Measurements from ENCODE around the gene FAM83C. TPM values are rescaled to one million over a fixed set of nuclear protein-coding genes. Genes with fewer than 3 reads are reported as not detected.
"Not testable (repeated sequence)": the region's sequence is repeated elsewhere in the genome, so short reads cannot be mapped to it uniquely, and the experiment has no call there.

The FAM83C gene
- total RNA-seq, 1 experiment from 2014 or later = not detected

DNA sequence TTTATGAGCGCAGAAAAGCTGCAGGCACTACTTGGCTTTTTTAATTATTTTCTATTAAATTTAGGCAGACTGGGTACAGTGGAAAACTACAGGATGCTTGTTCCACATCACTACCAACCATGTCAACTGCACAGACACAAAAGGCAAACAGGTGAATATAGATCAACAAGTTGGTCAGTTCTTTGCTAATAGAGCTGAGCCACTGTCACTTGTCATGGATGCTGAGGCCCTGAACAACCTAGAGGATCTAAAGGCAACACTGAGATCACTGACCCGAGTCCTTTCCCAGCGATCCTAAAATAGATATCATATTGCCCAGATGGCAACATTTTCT is 34.5 kb upstream of the FAM83C start:
- H3K9me3 ChIP-seq (replicated peaks) = no peaks in the 10 kb centered on the region
- H3K27me3 ChIP-seq (replicated peaks) = no peaks in the 10 kb centered on the region
- peaks cover 19% of the 10 kb centered on the region for H3K4me1 ChIP-seq (replicated peaks)
- H3K36me3 ChIP-seq = peaks cover 7% of the 10 kb centered on the region
- DNase-seq (ENCODE audit: low read depth in 1 of 2, low spot score in 2 of 2) = no peak
- no peak overlapping the region for H3K27ac ChIP-seq
- H3K4me3 ChIP-seq = no peak overlapping the region

DNA sequence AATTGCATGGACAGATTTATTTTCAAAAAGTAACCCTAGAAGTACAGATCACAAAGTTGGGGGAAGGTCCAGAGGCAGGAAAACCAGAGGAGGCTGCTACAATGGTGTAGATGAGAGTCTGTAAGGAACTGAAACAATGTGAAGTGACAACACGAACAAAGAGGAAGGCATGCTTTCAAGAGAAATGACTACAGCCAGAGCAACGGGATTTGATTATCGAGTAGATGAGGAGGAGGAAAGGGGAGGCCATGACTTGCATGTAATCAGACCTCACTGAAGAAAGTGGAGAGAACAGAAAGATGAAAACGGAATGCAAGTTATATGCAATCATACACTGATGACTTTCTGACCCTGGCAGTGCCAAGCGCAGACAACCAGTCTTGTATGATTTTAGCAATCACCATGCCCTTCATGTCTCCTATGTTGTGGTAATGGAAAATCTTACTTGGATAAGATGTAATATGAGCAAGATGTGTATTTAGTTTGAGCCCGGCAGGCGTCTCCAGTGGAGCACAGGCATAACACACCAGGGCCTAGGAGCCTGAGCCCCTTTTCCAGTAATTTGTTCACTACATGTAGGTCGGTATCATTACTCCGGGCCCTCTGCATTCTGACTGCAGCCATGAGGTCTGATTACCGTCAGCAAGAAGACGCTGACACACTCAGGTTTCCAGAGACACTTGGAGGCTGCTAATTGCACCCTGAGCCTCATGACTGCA is 34.0 kb upstream of the FAM83C start:
- Histone ChIP-seq H3K9me3 (replicated peaks) (no peaks in the 10 kb centered on the region), H3K27me3 (replicated peaks) (no peaks in the 10 kb centered on the region), H3K4me3 (no peak overlapping the region), H3K4me1 (replicated peaks) (peaks cover 19% of the 10 kb centered on the region), H3K27ac (no peak overlapping the region), H3K36me3 (peaks cover 7% of the 10 kb centered on the region)
- DNase-seq (ENCODE audit: low read depth in 1 of 2, low spot score in 2 of 2) = no peak

DNA sequence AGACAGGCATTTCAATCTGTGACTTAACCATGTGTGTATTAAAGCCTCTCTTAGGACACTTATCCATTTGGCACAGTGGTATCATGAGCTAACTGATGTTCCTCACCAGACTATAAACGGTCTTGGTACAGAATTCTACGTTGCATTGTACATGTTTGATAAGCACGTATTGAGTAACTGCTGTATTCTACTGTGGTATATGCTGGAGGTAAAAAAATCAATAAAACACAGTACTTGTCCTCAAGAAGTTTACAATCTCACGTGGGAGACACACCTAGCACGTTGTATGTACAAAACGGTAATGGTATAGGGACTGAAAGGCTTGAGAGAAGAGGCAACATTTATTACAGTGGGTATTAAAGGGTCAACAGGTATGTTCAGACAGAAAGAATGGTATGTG is 33.2 kb upstream of the FAM83C start:
- Histone ChIP-seq H3K4me3 (no peak overlapping the region), H3K9me3 (replicated peaks) (no peaks in the 10 kb centered on the region), H3K4me1 (replicated peaks) (peaks cover 26% of the 10 kb centered on the region), H3K27me3 (replicated peaks) (no peaks in the 10 kb centered on the region), H3K27ac (no peak overlapping the region), H3K36me3 (peaks cover 7% of the 10 kb centered on the region)
- no peak for DNase-seq (ENCODE audit: low read depth in 1 of 2, low spot score in 2 of 2)

DNA sequence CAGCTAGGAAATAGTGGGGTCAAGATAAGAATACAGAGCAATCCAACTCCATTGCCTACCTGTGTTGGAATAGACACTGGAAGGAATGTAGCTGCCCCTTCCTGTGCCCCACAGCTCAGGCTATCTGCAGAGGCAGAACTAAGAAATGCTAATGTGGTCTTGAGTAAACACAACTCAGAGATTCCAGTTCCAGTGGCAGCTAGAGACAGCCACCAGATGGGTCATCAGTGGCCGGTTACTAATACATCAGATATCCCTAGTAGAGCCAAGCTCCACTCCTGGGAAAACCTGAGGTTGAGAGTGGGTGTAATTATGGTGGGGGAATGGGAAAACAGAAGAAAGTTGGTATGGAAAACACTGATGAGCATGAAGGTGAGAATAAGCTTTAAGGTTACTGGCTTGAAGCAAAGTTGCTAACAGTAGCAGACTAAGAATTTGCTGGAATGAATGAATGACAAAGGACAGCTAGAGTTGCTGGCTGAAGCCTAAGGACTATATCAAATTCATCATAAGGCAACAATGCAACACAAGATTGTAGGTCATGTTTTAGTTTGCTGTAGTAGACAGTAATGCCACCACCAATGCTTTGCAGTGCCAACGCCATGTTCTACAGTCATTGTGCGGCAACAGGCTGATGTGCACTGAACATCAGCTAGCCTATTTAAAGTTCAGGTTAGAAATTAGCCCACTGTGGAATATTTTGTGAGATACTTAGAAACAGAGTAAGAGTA is 28.3 kb upstream of the FAM83C start:
- peaks cover 49% of the 10 kb centered on the region for H3K4me1 ChIP-seq (replicated peaks)
- peak overlapping the region; percentile 71 for H3K27ac ChIP-seq
- peak; percentile 81 to 84 for DNase-seq (ENCODE audit: low read depth in 1 of 2, low spot score in 2 of 2)
- peaks cover 7% of the 10 kb centered on the region for H3K36me3 ChIP-seq
- no peak overlapping the region for H3K4me3 ChIP-seq
- H3K9me3 ChIP-seq (replicated peaks) = no peaks in the 10 kb centered on the region
- no peaks in the 10 kb centered on the region for H3K27me3 ChIP-seq (replicated peaks)

DNA sequence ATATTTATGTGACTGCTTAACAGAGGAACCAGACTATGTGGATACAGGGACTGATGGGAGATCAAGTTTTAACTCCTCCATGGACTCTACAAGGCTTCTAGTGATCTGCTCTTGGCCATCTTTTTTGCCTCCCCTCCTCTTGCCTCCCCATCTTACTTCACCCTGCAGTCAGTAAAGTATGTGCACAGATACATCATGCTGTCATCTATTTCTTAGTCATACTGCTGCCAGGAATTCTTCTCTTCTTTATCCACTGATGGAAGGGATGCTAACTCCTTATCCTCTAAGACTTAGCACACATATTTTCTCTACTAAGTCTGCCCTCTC is 27.6 kb upstream of the FAM83C start:
- no peaks in the 10 kb centered on the region for H3K27me3 ChIP-seq (replicated peaks)
- H3K4me3 ChIP-seq = no peak overlapping the region
- peaks cover 56% of the 10 kb centered on the region for H3K4me1 ChIP-seq (replicated peaks)
- no peaks in the 10 kb centered on the region for H3K9me3 ChIP-seq (replicated peaks)
- H3K36me3 ChIP-seq = peaks cover under 1% of the 10 kb centered on the region
- peak in 1 of 2 experiments; percentile 51 for DNase-seq (ENCODE audit: low read depth in 1 of 2, low spot score in 2 of 2)
- H3K27ac ChIP-seq = peak overlapping the region; percentile 66

DNA sequence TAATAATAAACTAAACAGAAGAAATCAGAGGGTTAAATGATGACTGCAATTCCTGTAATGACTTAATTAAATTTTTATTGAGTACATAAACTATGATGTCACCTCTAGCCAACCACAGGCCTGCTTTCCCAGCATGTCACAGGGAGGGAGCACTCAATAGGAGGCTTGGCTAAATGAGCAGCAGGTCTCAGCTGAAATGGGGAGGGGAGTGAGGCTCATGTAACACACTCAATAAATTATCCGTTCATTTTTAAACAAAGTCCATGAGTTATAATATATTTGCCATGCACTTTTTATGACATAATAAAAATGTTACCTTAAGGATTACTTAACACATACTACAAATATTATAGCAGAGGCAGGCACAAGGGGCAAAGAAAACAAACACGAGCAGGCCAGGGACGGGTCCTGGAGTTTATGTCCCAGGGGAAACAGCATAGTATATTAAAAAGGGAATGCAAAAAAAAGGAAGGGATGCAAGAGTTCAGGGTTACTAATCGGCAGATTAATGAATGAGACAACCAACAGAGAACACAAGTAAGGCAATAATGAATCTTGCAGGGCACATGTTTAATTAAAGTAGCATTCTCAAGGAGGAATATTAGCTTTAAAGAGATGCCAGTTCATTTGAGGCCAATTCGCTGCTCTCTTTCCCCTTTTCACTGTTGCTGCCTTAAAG is 27.1 kb upstream of the FAM83C start:
- peak in 1 of 2 experiments; percentile 54 for DNase-seq (ENCODE audit: low read depth in 1 of 2, low spot score in 2 of 2)

DNA sequence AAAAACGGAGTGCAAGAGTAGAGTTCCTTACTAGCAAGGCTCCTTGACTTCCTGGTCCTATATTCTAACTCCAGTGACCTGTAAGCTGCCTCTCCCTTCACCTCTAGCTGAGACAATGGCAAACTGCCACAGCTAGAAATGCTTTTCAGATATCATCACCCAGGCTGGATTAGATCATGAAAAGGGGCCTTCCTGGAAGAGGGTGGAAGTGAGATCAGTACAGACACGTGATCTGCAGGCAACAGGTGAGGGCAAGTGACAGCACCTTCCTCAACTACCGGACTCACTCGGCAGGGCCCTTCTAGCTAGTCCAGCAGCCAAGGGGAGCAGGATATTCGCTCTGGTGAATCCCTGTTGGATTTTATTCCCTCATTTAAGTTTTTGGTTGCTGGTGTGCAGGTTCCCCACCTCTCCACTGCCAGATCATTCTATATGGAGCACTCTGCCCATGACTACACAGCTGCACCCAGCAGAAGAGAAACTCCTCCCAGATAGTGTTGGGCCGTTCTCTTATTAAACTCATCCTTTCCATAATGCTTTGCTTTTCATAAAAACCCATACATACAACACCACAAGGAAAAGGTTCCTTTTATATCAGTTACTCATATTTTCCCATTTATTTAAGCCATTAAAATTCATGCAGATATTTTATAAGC is 26.4 kb upstream of the FAM83C start:
- H3K4me1 ChIP-seq (replicated peaks) = peaks cover 68% of the 10 kb centered on the region
- peak overlapping the region; percentile 66 for H3K27ac ChIP-seq

More for the DNA sequence above, 27.1 kb upstream of the FAM83C start:
- Histone ChIP-seq H3K27me3 (replicated peaks) (no peaks in the 10 kb centered on the region), H3K36me3 (no peaks in the 10 kb centered on the region), H3K9me3 (replicated peaks) (no peaks in the 10 kb centered on the region), H3K27ac (peak overlapping the region; percentile 66), H3K4me1 (replicated peaks) (peaks cover 61% of the 10 kb centered on the region), H3K4me3 (no peak overlapping the region)

DNA sequence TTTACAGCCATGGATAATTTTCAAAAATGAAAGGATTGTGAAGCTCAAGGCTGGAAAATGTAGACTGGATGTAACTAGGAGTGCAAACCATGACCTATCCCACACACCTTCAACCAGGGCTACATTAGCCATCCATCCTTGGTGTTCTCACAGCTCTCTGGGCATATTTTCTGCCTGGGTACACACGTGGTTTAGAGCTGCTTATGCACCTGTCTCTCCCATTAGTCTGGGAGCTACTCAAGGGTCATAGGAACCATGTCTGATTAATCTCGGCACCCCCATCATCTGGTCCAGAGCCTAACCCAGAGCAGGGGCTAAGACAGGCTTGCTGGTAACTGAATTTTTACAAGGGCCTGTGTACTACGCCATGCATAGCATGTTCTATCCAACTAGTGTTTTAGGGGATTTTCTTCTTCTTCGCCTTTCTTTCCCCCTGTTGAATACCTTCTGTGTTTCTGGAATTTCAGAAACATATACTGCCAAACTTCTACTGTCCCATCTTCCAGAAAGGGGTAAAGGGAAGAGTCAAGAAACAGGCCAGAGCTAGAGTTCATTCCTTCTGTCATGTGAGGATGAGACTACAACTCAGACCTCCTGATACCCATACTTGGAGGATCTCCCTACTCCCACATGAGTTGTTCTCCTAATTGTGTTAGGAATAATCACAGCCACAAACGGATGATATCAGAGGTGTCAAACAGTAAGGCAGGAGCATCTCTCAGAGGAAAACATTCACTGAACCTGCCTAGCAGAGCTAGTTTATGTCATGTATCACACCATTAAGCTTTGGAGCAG is 25.4 kb upstream of the FAM83C start:
- Histone ChIP-seq H3K4me3 (no peak overlapping the region), H3K27ac (peak overlapping the region; percentile 66; the same call in 1 of the 2 replicates), H3K27me3 (replicated peaks) (no peaks in the 10 kb centered on the region), H3K4me1 (replicated peaks) (peaks cover 78% of the 10 kb centered on the region), H3K36me3 (no peaks in the 10 kb centered on the region), H3K9me3 (replicated peaks) (no peaks in the 10 kb centered on the region)
- DNase-seq (ENCODE audit: low read depth in 1 of 2, low spot score in 2 of 2) = no peak

More for the DNA sequence above, 26.4 kb upstream of the FAM83C start:
- Histone ChIP-seq H3K27me3 (replicated peaks) (no peaks in the 10 kb centered on the region), H3K9me3 (replicated peaks) (no peaks in the 10 kb centered on the region), H3K36me3 (no peaks in the 10 kb centered on the region), H3K4me3 (no peak overlapping the region)
- DNase-seq (ENCODE audit: low read depth in 1 of 2, low spot score in 2 of 2) = peak in 1 of 2 experiments; percentile 69

DNA sequence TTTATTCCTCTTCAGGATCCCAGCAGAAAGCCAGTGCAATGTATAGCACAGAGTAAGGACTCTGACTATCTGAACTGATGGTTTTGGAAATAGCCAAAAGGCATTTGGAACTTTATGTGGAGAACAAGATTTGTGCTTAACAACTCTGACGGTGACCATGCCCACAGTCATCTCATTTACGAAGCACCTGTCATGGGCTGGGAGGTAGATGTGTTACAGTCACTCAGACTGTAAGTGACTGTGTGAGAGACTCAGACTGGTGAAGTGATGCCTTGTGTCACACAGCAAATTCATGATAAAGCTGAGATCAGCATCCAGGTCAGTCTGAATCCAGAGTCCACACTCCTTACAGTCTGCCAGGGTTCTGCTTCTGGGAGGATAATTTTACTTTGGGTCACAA is 23.9 kb upstream of the FAM83C start:
- H3K4me3 ChIP-seq = no peak overlapping the region
- H3K36me3 ChIP-seq = no peaks in the 10 kb centered on the region
- no peaks in the 10 kb centered on the region for H3K9me3 ChIP-seq (replicated peaks)
- H3K27ac ChIP-seq = peak overlapping the region; percentile 10
- no peaks in the 10 kb centered on the region for H3K27me3 ChIP-seq (replicated peaks)
- peaks cover 93% of the 10 kb centered on the region for H3K4me1 ChIP-seq (replicated peaks)
- DNase-seq (ENCODE audit: low read depth in 1 of 2, low spot score in 2 of 2) = no peak

DNA sequence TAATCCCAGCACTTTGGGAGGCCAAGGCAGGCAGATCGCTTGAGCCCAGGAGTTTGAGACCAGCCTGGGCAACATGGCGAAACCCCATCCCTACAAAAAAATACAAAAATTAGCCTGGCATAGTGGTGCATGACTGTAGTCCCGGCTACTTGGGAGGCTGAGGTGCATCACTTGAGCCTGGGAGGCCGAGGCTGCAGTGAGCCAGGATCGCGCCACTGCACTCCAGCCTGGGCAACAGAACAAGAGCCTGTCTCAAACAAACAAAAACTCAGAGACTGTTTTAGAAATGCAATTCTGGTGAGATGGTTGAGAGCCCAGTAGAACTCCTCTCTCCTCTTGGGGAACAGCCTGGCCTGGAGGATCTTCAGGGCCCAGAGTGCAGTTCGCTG is 23.4 kb upstream of the FAM83C start:
- not testable (repeated sequence) for H3K27me3 ChIP-seq (replicated peaks); H3K36me3 ChIP-seq; H3K4me3 ChIP-seq; H3K9me3 ChIP-seq (replicated peaks)
- peak; percentile 37 to 65 for DNase-seq (ENCODE audit: low read depth in 1 of 2, low spot score in 2 of 2)
- Histone ChIP-seq H3K27ac (peak overlapping the region; percentile 32), H3K4me1 (replicated peaks) (peaks cover 91% of the 10 kb centered on the region)

DNA sequence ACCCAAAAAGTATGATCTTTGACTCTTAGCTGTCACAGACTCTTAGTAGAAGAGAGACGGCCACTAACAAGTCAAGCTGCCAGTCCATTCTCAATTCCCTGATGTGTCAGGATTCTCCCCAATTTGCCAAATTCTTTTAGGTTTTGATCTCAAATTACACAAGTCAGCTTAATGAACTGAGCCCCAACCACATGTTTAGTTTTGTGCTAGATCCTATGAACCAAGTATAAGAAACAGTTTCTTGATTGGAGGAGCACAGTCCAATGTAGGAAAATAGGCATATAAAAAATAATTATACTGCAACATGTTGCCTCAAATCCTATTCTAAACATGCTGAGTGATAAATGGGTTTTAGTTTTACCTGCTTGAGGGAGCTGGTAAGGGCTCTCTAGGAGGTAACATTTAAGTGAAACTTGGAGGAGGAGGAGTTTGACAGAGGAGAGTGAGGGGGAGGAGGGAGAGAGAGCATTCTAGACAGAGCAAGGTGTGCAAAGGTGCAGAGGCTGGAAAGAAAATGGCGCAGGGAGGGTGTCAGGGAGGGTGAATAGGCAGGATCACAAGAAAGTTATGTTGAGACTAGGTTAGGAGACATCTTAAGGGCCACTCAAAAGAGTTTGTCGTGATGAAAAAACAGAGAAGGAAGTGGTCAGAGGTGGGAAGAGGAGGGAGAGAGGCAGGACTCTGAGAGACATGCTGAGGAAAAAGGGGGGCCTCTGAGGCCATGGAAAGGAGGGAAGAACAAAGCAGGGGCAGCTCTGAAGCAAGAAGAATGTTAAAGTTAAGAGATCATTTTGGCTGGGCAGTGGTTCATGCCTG is 22.8 kb upstream of the FAM83C start:
- peaks cover 85% of the 10 kb centered on the region for H3K4me1 ChIP-seq (replicated peaks)
- H3K9me3 ChIP-seq (replicated peaks) = no peaks in the 10 kb centered on the region
- DNase-seq (ENCODE audit: low read depth in 1 of 2, low spot score in 2 of 2) = no peak
- no peaks in the 10 kb centered on the region for H3K27me3 ChIP-seq (replicated peaks)
- no peaks in the 10 kb centered on the region for H3K36me3 ChIP-seq
- no peak overlapping the region for H3K4me3 ChIP-seq
- H3K27ac ChIP-seq = peak overlapping the region; percentile 32

DNA sequence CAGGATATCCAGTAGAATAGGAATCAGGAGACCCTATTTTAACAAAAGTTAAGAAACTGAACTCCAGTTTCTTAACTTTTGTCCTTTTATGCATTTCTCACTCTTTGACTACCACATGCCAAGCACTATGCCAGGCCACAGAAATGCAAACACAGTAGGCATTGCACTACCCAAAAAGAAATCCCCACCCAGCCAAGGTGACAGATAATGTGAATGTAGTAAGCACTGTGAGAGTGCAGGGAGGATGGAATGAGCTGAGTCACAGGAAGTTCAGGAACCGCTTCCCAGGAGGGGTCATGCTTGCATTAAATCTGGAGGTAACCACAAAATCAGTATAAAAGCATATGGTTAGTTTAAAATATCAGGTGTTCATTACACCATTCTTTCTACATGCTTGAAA is 20.1 kb upstream of the FAM83C start:
- peak; percentile 85 to 88 for DNase-seq (ENCODE audit: low read depth in 1 of 2, low spot score in 2 of 2)
- no peaks in the 10 kb centered on the region for H3K27me3 ChIP-seq (replicated peaks)
- no peak overlapping the region for H3K4me3 ChIP-seq
- no peaks in the 10 kb centered on the region for H3K9me3 ChIP-seq (replicated peaks)
- H3K4me1 ChIP-seq (replicated peaks) = peaks cover 77% of the 10 kb centered on the region
- peak overlapping the region; percentile 81 for H3K27ac ChIP-seq
- no peaks in the 10 kb centered on the region for H3K36me3 ChIP-seq
